Measurements from ENCODE around the gene TEX13B. TPM values are rescaled to one million over a fixed set of nuclear protein-coding genes. Genes with fewer than 3 reads are reported as not detected.

Gene TEX13B
- polyA plus RNA-seq, 3 donors = not detected

GRCh38 chrX:107940095-107940494 lies 42.1 kb downstream of the TEX13B start:
- DNase-seq = no peak

GRCh38 chrX:107936434-107936730 lies 45.8 kb downstream of the TEX13B start:
- DNase-seq = no peak

DNA sequence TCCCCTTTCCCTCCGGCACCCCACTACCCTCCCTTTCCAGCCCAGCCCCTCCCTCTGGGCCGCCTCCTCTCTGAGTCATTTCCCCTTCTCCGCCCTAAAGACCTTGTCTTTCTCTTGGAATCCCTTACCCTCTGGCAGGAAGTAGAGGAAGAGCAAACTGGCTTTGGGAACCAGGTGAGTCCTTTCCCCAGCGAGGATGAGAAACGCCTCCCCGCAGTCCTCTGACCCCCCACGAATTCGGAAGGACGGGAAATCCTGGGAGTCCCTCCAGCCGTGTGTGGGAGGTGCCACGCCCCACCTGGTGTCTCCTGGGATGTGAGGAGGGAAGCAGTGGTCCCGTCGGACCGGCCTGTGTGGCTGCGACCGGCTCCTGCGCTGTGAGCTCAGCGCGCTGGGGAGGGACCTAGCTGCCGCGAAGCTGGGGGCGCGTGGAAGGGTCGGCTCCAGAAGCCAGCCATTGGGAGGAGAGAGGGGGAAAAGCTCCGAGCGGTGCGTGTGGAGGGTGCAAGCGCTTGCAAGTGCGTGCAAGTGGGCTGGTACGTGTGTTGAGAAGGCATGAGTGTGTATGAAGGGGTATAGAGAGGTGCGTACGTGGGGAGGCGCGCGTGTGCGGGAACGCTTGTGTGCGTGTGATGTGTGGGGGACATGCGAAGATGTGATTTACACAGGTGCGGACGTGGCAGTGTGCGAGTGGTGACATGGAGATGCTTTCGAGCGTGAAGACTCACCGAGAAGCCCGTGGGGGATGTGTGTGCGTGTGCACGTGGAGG lies 46.3 kb downstream of the TEX13B start:
- no peak for DNase-seq

DNA sequence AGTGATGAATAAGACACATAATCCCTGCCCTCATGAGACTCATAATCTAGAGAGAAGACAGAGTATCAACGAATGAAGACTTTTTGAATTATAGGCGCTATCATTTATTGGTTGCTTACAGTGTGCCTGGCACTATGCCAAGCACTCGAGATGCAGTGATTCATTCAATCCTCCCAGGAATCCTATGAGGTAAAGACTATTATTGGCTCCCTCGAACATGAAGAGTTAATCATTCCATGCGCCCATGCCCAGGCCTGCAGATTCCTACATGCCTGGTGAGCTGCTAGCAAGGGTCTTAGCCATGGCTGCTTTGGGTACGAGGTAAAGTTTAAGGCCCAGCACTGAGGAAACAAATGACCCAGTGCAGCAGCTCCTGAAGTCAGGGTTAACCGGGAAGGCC lies 47.0 kb downstream of the TEX13B start:
- DNase-seq = no peak

DNA sequence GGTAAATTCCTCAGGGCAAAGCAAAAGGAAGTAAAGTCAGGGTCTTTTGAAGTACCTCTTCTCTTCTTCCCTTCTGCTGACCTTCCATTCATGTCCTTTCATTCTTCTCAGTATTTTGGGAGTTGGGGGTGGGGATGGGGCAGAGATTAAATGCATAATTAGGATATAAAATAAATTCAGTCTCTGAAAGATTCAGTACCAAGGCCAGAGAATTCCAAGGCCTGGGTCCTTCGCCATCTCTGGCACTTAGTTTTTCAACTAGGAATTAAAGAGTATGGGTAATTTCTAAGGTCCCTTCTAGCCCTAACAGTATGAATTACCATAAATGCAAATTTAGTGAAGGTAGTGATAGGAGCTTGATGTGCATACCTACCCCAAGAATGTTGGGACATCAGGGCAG lies 47.9 kb downstream of the TEX13B start:
- DNase-seq = no peak

Other genes with a start within 250 kb of the TEX13B start
- gene TSC22D3, start 206.6 kb downstream of the TEX13B start, polyA plus RNA-seq (ENCODE audit: insufficient read length in 3 of 3) = 100 to 1,000 TPM; 122 to 126 (median 126) TPM
- gene NCBP2L, start 204.6 kb downstream of the TEX13B start, polyA plus RNA-seq (ENCODE audit: insufficient read length in 3 of 3) = under 1 TPM in 1 of 3 donors, not detected in 2; 0.04 TPM
- 10 to 100 TPM; 10.9 to 12.6 (median 10.9) TPM for gene MID2, start 156.5 kb downstream of the TEX13B start, polyA plus RNA-seq (ENCODE audit: insufficient read length in 3 of 3)
- gene VSIG1, start 62.7 kb upstream of the TEX13B start, polyA plus RNA-seq (ENCODE audit: insufficient read length in 3 of 3) = 1 to 10 TPM in 1 of 3 donors, under 1 TPM in 2; 0.70 to 1.0 (median 0.85) TPM
- gene PSMD10, start 109.2 kb upstream of the TEX13B start, polyA plus RNA-seq (ENCODE audit: insufficient read length in 3 of 3) = 10 to 100 TPM; 68.6 to 80.4 (median 79.5) TPM
- gene ATG4A, start 109.4 kb upstream of the TEX13B start, polyA plus RNA-seq (ENCODE audit: insufficient read length in 3 of 3) = 10 to 100 TPM; 11.9 to 12.3 (median 12.2) TPM

All from renal pelvis (tissue), 4 donors.